ENCODE measurements around the gene XAGE3.

XAGE3 gene

GRCh38 chrX:52830551-52830950 is 37.3 kb downstream of the XAGE3 start:
- DNase-seq = no peak

- DNase-seq = no peak
Observed at GRCh38 chrX:52824608-52825007, 43.3 kb downstream of the XAGE3 start.

- no peak for DNase-seq
Observed at GRCh38 chrX:52821079-52821760, 46.7 kb downstream of the XAGE3 start.

- no peak for DNase-seq
Observed at GRCh38 chrX:52819788-52820187, 48.1 kb downstream of the XAGE3 start.

All from midbrain (tissue), 1 donor.